ENCODE data around the gene NPR1.
"Not testable (repeated sequence)": the region's sequence is repeated elsewhere in the genome, so short reads cannot be mapped to it uniquely, and the experiment has no call there.

NPR1 gene

GRCh38 chr1:153679337-153680119 lies 1.0 kb downstream of the NPR1 start:
- peak; percentile 54 for DNase-seq (ENCODE audit: low read depth, low spot score)

DNA sequence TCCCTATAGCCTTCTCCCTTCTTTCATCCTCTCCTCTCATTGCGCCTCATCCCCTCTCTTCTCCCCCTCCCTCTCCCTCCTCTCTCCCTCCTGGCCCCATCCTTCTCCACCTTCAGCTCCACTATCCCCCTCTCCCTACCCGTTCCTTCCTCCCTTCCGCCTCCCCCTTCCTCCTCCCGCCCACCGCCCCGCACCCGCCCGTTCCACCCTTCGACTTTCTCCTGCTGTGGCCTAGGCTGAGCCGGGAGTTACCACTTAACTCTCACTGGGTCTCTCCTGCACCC lies 1.6 kb downstream of the NPR1 start:
- no peak for DNase-seq (ENCODE audit: low read depth, low spot score)

- no peak for DNase-seq (ENCODE audit: low read depth, low spot score)
These were observed 4.2 kb downstream of the NPR1 start for GRCh38 chr1:153682730-153683129.

DNA sequence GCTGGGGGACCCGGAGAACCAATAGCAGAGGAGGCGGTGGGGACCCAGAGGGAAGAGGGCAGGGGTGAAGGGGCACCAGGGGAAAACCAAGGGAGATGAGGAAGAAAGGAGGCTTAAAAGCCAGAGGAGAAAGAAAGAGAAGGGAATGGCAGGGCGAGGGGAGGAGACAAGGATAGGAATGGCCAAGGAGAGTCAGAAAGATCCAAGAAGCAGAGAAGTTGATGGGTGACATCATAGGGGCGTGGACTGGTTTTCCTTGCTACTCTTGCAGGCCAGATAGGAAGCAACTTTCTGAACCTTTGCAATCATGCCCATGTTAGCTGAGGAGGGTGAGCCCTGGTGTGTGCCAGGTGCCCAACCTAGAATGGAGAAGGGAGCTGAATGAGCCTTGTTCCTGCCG lies 5.4 kb downstream of the NPR1 start:
- no peak for DNase-seq (ENCODE audit: low read depth, low spot score)

DNA sequence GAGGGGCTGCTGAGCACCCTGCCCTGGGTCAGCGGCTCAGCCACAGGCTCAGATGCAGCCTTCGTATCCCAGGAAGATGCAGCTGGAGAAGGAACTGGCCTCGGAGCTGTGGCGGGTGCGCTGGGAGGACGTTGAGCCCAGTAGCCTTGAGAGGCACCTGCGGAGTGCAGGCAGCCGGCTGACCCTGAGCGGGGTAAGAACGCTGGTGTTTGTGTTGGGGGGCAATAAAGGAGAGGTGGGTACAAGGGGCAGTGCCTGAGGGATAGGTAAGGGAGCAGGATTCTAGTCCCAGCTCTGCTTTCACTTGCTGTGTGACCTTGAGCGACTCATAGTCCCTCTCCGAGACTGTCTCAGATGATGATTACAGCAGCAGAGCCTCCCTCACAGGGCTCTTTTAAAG lies 6.4 kb downstream of the NPR1 start:
- no peak for DNase-seq (ENCODE audit: low read depth, low spot score)

DNA sequence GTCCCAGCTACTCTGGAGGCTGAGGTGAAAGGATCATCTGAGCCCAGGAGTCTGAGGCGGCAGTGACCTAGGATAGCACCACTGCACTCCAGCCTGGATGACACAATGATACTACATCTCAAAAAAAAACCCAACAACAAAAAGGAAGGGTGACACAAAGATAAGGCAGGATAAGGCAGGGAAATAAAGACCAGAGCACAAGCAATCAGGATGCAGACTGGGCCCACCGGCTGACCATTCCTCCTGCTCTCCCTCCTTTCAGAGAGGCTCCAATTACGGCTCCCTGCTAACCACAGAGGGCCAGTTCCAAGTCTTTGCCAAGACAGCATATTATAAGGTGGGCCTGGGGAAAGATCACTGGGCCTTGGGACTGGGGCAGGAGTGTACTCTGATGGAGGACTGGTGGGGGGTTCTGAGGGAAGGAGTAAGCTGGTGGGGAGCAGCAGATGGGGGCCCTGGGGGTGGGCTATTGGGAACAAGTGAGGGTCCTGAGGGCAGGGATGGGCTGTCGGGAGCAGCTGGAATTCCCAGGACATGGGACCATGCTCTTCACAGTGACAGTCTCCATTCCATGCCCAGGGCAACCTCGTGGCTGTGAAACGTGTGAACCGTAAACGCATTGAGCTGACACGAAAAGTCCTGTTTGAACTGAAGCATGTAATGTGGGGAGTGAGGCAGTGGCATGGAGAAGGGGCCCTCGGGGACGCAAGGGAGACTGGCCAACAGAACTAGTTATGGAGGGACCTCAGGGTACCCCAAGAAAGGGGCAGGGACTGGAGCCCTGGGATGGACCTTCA lies 7.3 kb downstream of the NPR1 start:
- no peak for DNase-seq (ENCODE audit: low read depth, low spot score)

GRCh38 chr1:153687346-153688125 lies 9.0 kb downstream of the NPR1 start:
- DNase-seq (ENCODE audit: low read depth, low spot score) = no peak

GRCh38 chr1:153688276-153688675 lies 9.8 kb downstream of the NPR1 start:
- no peak for DNase-seq (ENCODE audit: low read depth, low spot score)

- DNase-seq (ENCODE audit: low read depth, low spot score) = peak; percentile 68
These were observed 10.3 kb downstream of the NPR1 start for GRCh38 chr1:153688736-153689328.

GRCh38 chr1:153693466-153693865 lies 15.0 kb downstream of the NPR1 start:
- no peak for DNase-seq (ENCODE audit: low read depth, low spot score)

GRCh38 chr1:153696741-153697140 lies 18.3 kb downstream of the NPR1 start:
- DNase-seq (ENCODE audit: low read depth, low spot score) = no peak

- peak; percentile 92 for DNase-seq (ENCODE audit: low read depth, low spot score)
These were observed 18.9 kb downstream of the NPR1 start for GRCh38 chr1:153697191-153698019.

DNA sequence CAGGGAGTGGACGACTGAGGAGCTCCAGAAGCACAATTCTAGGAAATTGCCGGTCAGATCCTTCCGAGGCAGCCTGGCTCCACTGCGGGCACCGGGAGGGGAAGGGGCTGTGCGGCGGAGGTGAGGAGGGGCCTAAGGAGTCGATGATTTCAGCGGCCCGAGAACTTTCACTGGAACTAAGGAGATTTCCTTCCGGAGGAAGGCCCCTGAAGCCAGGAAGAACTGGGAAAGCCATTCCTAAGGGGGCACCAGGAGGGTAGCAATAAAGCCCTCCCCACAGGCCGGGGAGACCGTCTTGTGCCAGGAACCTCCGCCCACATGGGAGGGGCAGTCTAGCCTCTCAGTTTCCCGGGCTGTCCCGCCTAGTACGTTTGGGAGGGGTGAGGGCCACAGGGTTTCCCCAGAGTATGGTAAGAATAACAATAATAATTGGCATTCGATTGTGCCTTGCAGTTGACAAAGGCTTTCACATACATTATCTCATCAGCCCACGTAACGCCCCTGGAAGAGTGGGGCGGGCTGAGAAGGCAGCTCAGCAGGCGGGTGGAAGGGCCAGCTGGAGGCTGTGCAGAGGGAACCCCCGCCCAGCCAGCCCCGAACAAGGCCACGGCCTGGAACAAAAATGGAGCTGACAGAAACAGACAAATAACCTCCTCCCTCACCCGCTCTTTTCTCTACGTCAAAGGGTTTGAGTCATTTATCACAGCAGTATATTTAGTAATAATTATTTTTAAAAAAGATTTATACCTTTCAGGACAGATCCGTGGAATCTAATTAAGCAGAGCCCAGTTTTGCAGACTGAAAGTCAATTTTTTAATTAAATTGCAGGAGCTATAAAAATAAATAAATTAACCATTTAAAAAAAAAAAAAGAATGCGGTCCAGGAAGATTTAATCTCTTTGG lies 19.8 kb downstream of the NPR1 start:
- no peak for DNase-seq (ENCODE audit: low read depth, low spot score)

- no peak for DNase-seq (ENCODE audit: low read depth, low spot score)
These were observed 20.6 kb downstream of the NPR1 start for GRCh38 chr1:153698923-153699714.

GRCh38 chr1:153699768-153700167 lies 21.3 kb downstream of the NPR1 start:
- DNase-seq (ENCODE audit: low read depth, low spot score) = no peak

- DNase-seq (ENCODE audit: low read depth, low spot score) = no peak
These were observed 27.0 kb downstream of the NPR1 start for GRCh38 chr1:153705484-153705883.

DNA sequence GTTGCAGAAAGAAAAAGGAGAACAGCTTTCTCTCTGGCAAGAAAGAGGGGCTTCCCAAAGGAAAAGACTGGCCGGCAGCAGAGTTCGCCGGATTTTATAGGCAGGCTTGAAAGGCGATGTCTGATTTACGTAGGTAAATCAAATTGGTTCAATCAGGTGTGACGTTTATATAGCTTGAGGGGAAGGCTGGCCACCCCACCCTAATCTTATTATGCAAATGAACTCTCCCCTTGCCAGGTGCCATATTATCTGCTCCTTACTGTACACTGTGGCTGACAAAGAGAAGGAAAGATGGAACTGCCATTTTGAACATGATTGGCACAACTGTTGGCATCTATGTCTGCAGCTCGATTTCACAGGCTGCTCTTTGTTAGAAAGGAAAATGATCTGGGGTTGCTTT lies 32.5 kb downstream of the NPR1 start:
- DNase-seq (ENCODE audit: low read depth, low spot score) = no peak

- not testable (repeated sequence) for DNase-seq (ENCODE audit: low read depth, low spot score)
These were observed 37.7 kb downstream of the NPR1 start for GRCh38 chr1:153716211-153716610.

GRCh38 chr1:153717330-153717729 lies 38.8 kb downstream of the NPR1 start:
- no peak for DNase-seq (ENCODE audit: low read depth, low spot score)
